Stimulated activated CD4-positive, alpha-beta T cell treated with anti-CD3 and anti-CD28 coated beads, Interleukin-1b, Interleukin-23, amount 100 ng/mL, for 1 hour (primary cell): ENCODE data around the gene ATN1.
"Not testable (repeated sequence)": the region's sequence is repeated elsewhere in the genome, so short reads cannot be mapped to it uniquely, and the experiment has no call there.

ENCODE experiments used
- DNase-seq, 2 donors: peaks; one replicate each; pipeline ENCODE4 v3.0.0-alpha.2; 2020; ENCODE audit warnings: low read depth in 2 of 2

ATN1 gene

GRCh38 chr12:6903722-6904121 lies 24.0 kb upstream of the ATN1 start:
- no peak for DNase-seq

- DNase-seq: peak; percentile 88 to 92
These were observed 23.2 kb upstream of the ATN1 start, which contains the start of gene LRRC23 for GRCh38 chr12:6904280-6905276. Gene LRRC23 (plus strand): TSS chr12:6904822. CDS start chr12:6905634, 812 bp downstream.

- no peak for DNase-seq
These were observed 22.2 kb upstream of the ATN1 start for GRCh38 chr12:6905414-6906040.

- DNase-seq: not testable (repeated sequence)
These were observed 19.6 kb upstream of the ATN1 start for GRCh38 chr12:6908141-6908540.

- DNase-seq: no peak
These were observed 18.2 kb upstream of the ATN1 start for GRCh38 chr12:6909421-6910145.

GRCh38 chr12:6912164-6912935 lies 15.4 kb upstream of the ATN1 start:
- DNase-seq: no peak

GRCh38 chr12:6914246-6914946 lies 13.4 kb upstream of the ATN1 start, which contains the start of gene ENO2:
Gene ENO2 (plus strand): TSS chr12:6914580. CDS start chr12:6915833, 1,253 bp downstream.
- DNase-seq: peak; percentile 63 to 73

GRCh38 chr12:6914947-6915788 lies 12.6 kb upstream of the ATN1 start:
- no peak for DNase-seq

- no peak for DNase-seq
These were observed 11.9 kb upstream of the ATN1 start for GRCh38 chr12:6915789-6916285.

GRCh38 chr12:6916426-6917200 lies 11.1 kb upstream of the ATN1 start:
- no peak for DNase-seq

GRCh38 chr12:6917491-6918231 lies 10.1 kb upstream of the ATN1 start:
- no peak for DNase-seq

GRCh38 chr12:6919588-6919987 lies 8.2 kb upstream of the ATN1 start:
- no peak for DNase-seq

GRCh38 chr12:6921539-6921938 lies 6.2 kb upstream of the ATN1 start:
- DNase-seq: no peak

- no peak for DNase-seq
These were observed 5.5 kb upstream of the ATN1 start for GRCh38 chr12:6921996-6922946.

GRCh38 chr12:6923003-6923732 lies 4.6 kb upstream of the ATN1 start:
- no peak for DNase-seq

- DNase-seq: no peak
These were observed 3.9 kb upstream of the ATN1 start for GRCh38 chr12:6923851-6924250.
